Measurements from ENCODE around the gene SPACA4. TPM values are rescaled to one million over a fixed set of nuclear protein-coding genes. Genes with fewer than 3 reads are reported as not detected.
"Not testable (repeated sequence)": the region's sequence is repeated elsewhere in the genome, so short reads cannot be mapped to it uniquely, and the experiment has no call there.

SPACA4 gene
- total and polyA plus RNA-seq, 10 of the 15 experiments (the other 5 are each of a cell fraction or from before 2014, with no cell fraction given) = not detected

- no peaks in the 10 kb centered on the region for H3K79me2 ChIP-seq (ENCODE audit: control insufficient read depth, insufficient read depth, low read length)
- no peak overlapping the region for H3K9ac ChIP-seq (ENCODE audit: control insufficient read depth, insufficient read depth, low read length)
- in situ Hi-C loops (cut with MboI) = loop anchor here (25.0 kb wide), 1 partner anchor 711 kb away; the partner anchor contains the start of gene TPRX2
- H3K4me2 ChIP-seq (ENCODE audit: control insufficient read depth, insufficient read depth) = no peak overlapping the region
- ChIA-PET RAD21 (ENCODE audit: unreplicated experiment) (interaction anchor here (1.9 kb wide), 1 partner anchor 67 kb away, joined by 5 read pairs; no protein-coding TSS in a partner anchor), SMC1A (ENCODE audit: uncharacterized antibody, unreplicated experiment) (interaction anchor here (0.5 kb wide), 1 partner anchor 722 kb away, joined by 3 read pairs; no protein-coding TSS in a partner anchor), POLR2A (interaction anchor here (0.6 to 0.7 kb wide), 2 partner anchors 21 to 68 kb away, joined by 6 read pairs; no protein-coding TSS in a partner anchor), CTCF (interaction anchor here (0.7 to 2.6 kb wide), 3 partner anchors 67 to 279 kb away, joined by 3 to 5 read pairs (median 3); partner anchors contain the start of gene KDELR1)
- BruUV-seq (replicated peaks) = no TSS peak
- H4K20me1 ChIP-seq (ENCODE audit: control insufficient read depth, insufficient read depth) = no peaks in the 10 kb centered on the region
- no peak overlapping the region for H3K27ac ChIP-seq (ENCODE audit: control insufficient read depth, insufficient read depth)
- FAIRE-seq (no peak), ATAC-seq (no peak), DNase-seq (ENCODE audit: low read depth, low spot score) (no peak)
- no peaks in the 10 kb centered on the region for H3K36me3 ChIP-seq (ENCODE audit: control insufficient read depth in 2 of 2, insufficient read depth in 2 of 2, low read length in 1 of 2)
- H3K9me3 ChIP-seq (replicated peaks; ENCODE audit: control insufficient read depth, insufficient read depth, low read length) = no peaks in the 10 kb centered on the region
- no peak overlapping the region for H3K4me3 ChIP-seq
- 65% methylated on average over 12 of the region's 12 CpGs for WGBS (ENCODE audit: insufficient coverage, insufficient replicate concordance, low lambda C conversion rate, missing lambda C conversion rate)
- intact Hi-C loops (cut with micrococcal nuclease; ENCODE audit: unreplicated experiment) = no loop called here
- H3K4me1 ChIP-seq (ENCODE audit: control insufficient read depth, insufficient read depth, low read length) = no peaks in the 10 kb centered on the region
- H2AFZ ChIP-seq (ENCODE audit: control insufficient read depth, low read depth, low read length) = no peak overlapping the region
- H3K27me3 ChIP-seq (replicated peaks in 1 of 2; ENCODE audit: control insufficient read depth in 2 of 2, insufficient read depth in 2 of 2, low read length in 1 of 2) = peaks cover 0 to 3% of the 10 kb centered on the region in 2 experiments; a peak in 2 of 4 replicates
- TF ChIP-seq SRF (IDR thresholded peaks at IDR 0.05; ENCODE audit: low read depth in 2 of 2, low read length in 2 of 2) = no peak
- TF ChIP-seq, protein P1, sequence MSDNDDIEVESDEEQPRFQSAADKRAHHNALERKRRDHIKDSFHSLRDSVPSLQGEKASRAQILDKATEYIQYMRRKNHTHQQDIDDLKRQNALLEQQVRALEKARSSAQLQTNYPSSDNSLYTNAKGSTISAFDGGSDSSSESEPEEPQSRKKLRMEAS (IDR thresholded peaks at IDR 0.05; ENCODE audit: low read depth, low read length) = no peak
Observed at GRCh38 chr19:48573163-48573505, 33.4 kb upstream of the SPACA4 start.

DNA sequence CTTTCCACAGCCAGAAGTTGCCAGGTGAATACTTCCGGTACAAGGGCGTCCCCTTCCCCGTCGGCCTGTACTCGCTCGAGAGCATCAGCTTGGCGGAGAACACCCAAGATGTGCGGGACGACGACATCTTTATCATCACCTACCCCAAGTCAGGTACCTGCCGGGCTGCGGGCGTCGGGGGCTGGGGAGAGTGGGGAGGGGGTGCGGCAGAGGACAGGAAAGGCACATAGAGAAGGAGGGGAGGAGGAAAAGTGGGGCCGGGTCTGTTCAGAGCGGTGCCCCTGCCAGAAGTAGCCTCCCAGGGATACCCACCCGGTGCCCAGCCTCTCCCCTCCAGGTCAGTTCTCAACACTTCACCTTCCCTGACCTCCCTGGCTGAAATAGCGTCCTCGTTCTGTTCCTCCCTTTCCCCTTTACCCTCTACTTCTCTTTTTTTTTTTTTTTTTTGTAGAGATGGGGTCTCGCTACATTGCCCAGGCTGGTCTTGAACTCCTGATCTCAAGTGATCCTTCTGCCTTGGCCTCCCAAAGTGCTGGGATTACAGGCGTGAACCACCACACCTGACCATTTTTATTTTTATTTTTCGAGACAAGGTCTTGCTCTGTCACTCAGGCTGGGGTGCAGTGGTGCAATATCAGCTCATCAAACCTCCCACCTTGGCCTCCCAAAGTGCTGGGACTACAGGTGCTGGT lies 30.5 kb upstream of the SPACA4 start:
- Histone ChIP-seq H3K9ac (ENCODE audit: control insufficient read depth, insufficient read depth, low read length) (no peak overlapping the region), H3K4me2 (ENCODE audit: control insufficient read depth, insufficient read depth) (no peak overlapping the region), H3K27ac (ENCODE audit: control insufficient read depth, insufficient read depth) (no peak overlapping the region), H3K36me3 (ENCODE audit: control insufficient read depth in 2 of 2, insufficient read depth in 2 of 2, low read length in 1 of 2) (no peaks in the 10 kb centered on the region), H3K4me3 (no peak overlapping the region), H3K9me3 (replicated peaks; ENCODE audit: control insufficient read depth, insufficient read depth, low read length) (no peaks in the 10 kb centered on the region), H4K20me1 (ENCODE audit: control insufficient read depth, insufficient read depth) (no peaks in the 10 kb centered on the region), H3K79me2 (ENCODE audit: control insufficient read depth, insufficient read depth, low read length) (no peaks in the 10 kb centered on the region), H3K27me3 (replicated peaks in 1 of 2; ENCODE audit: control insufficient read depth in 2 of 2, insufficient read depth in 2 of 2, low read length in 1 of 2) (no peaks in the 10 kb centered on the region), H2AFZ (ENCODE audit: control insufficient read depth, low read depth, low read length) (no peak overlapping the region), H3K4me1 (ENCODE audit: control insufficient read depth, insufficient read depth, low read length) (no peaks in the 10 kb centered on the region)
- CTCF ChIA-PET = interaction anchor here (0.8 to 3.0 kb wide), 2 partner anchors 8 to 70 kb away, joined by 3 to 14 read pairs; no protein-coding TSS in a partner anchor
- 76% methylated on average over 19 of the region's 23 CpGs for WGBS (ENCODE audit: insufficient coverage, insufficient replicate concordance, low lambda C conversion rate, missing lambda C conversion rate)
- no peak for TF ChIP-seq ATF2 (IDR thresholded peaks at IDR 0.05; ENCODE audit: low read length)
- SMC1A ChIA-PET (ENCODE audit: uncharacterized antibody, unreplicated experiment) = no interaction called here
- no TSS peak for BruUV-seq (replicated peaks)
- ATAC-seq (no peak), FAIRE-seq (no peak), DNase-seq (ENCODE audit: low read depth, low spot score) (no peak)
- intact Hi-C loops (cut with micrococcal nuclease; ENCODE audit: unreplicated experiment) = no loop called here
- in situ Hi-C loops (cut with MboI) = no loop called here
- RAD21 ChIA-PET (ENCODE audit: unreplicated experiment) = no interaction called here
- POLR2A ChIA-PET = interaction anchor here (0.6 kb wide), 1 partner anchor 135 kb away, joined by 3 read pairs; no protein-coding TSS in a partner anchor

GRCh38 chr19:48577908-48578307 lies 28.6 kb upstream of the SPACA4 start:
- FAIRE-seq; H3K4me1 ChIP-seq (ENCODE audit: control insufficient read depth, insufficient read depth, low read length); BruUV-seq (replicated peaks); H3K36me3 ChIP-seq (ENCODE audit: control insufficient read depth in 2 of 2, insufficient read depth in 2 of 2, low read length in 1 of 2); POLR2A ChIA-PET; H4K20me1 ChIP-seq (ENCODE audit: control insufficient read depth, insufficient read depth); ATAC-seq; H3K79me2 ChIP-seq (ENCODE audit: control insufficient read depth, insufficient read depth, low read length); H3K9ac ChIP-seq (ENCODE audit: control insufficient read depth, insufficient read depth, low read length); H2AFZ ChIP-seq (ENCODE audit: control insufficient read depth, low read depth, low read length); H3K27ac ChIP-seq (ENCODE audit: control insufficient read depth, insufficient read depth); H3K9me3 ChIP-seq (replicated peaks; ENCODE audit: control insufficient read depth, insufficient read depth, low read length); H3K27me3 ChIP-seq (replicated peaks in 1 of 2; ENCODE audit: control insufficient read depth in 2 of 2, insufficient read depth in 2 of 2, low read length in 1 of 2); in situ Hi-C loops (cut with MboI); H3K4me3 ChIP-seq; intact Hi-C loops (cut with micrococcal nuclease; ENCODE audit: unreplicated experiment); DNase-seq (ENCODE audit: low read depth, low spot score); H3K4me2 ChIP-seq (ENCODE audit: control insufficient read depth, insufficient read depth); SMC1A ChIA-PET (ENCODE audit: uncharacterized antibody, unreplicated experiment): not testable (repeated sequence)
- RAD21 ChIA-PET (ENCODE audit: unreplicated experiment) = interaction anchor here (0.8 kb wide), 1 partner anchor 72 kb away, joined by 4 read pairs; no protein-coding TSS in a partner anchor
- WGBS (ENCODE audit: insufficient coverage, insufficient replicate concordance, low lambda C conversion rate, missing lambda C conversion rate) = 75% methylated on average over 7 of the region's 7 CpGs
- CTCF ChIA-PET = interaction anchor here (1.3 kb wide), 1 partner anchor 264 kb away, joined by 4 read pairs; no protein-coding TSS in a partner anchor

Data from GM12878 (cell line).